ENCODE data around the gene ZNF385D. TPM values are rescaled to one million over a fixed set of nuclear protein-coding genes. Genes with fewer than 3 reads are reported as not detected.

ZNF385D gene
- total RNA-seq, 1 donor from 2014 or later = 0.43 TPM

DNA sequence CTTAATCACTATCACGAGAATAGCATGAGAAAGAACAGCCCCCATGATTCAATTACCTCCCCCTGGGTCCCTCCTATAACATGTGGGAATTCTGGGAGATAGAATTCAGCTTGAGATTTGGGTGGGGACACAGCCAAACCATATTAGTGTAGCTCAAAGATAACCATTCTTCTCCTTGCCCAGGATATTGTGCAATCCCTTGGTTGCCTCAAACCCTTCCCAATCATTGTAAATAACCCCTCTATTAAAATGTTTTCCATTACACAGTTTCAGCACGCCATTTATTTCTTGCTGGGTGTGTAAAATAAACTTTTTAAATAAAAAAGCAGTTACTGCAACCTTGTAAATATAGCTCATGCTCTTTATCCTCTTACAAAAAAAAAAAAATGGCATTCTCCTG is 47.7 kb downstream of the ZNF385D start:
- Mint-ChIP-seq H3K9me3 (ENCODE audit: unreplicated experiment) (peaks cover 5% of the 10 kb centered on the region), H3K4me3 (ENCODE audit: unreplicated experiment) (no peak overlapping the region), H3K27ac (ENCODE audit: unreplicated experiment) (no peak overlapping the region), H3K36me3 (ENCODE audit: unreplicated experiment) (no peaks in the 10 kb centered on the region), H3K27me3 (ENCODE audit: unreplicated experiment) (peaks cover 6% of the 10 kb centered on the region), H3K4me1 (ENCODE audit: unreplicated experiment) (no peaks in the 10 kb centered on the region)
- TF ChIP-seq, protein P1, sequence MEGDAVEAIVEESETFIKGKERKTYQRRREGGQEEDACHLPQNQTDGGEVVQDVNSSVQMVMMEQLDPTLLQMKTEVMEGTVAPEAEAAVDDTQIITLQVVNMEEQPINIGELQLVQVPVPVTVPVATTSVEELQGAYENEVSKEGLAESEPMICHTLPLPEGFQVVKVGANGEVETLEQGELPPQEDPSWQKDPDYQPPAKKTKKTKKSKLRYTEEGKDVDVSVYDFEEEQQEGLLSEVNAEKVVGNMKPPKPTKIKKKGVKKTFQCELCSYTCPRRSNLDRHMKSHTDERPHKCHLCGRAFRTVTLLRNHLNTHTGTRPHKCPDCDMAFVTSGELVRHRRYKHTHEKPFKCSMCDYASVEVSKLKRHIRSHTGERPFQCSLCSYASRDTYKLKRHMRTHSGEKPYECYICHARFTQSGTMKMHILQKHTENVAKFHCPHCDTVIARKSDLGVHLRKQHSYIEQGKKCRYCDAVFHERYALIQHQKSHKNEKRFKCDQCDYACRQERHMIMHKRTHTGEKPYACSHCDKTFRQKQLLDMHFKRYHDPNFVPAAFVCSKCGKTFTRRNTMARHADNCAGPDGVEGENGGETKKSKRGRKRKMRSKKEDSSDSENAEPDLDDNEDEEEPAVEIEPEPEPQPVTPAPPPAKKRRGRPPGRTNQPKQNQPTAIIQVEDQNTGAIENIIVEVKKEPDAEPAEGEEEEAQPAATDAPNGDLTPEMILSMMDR (IDR thresholded peaks at IDR 0.05) = no peak
- DNase-seq (ENCODE audit: extremely low spot score, unreplicated experiment) = no peak

DNA sequence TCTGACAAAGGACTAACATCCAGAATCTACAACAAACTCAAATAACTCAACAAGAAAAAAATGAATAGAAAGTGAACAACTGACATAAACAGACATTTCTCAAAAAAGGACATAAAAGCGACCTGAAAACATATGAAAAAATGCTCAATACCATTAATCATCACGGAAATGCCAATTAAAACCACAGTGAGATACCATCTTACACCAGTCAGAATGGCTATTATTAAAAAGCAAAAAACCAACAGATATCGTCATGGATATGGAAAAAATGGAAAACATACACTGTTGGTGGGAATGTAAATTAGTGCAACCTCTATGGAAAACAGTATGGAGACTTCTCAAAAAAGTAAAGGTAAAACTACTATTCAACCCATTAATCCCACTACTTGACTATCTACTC is 53.3 kb downstream of the ZNF385D start:
- DNase-seq (ENCODE audit: extremely low spot score, unreplicated experiment) = no peak
- Mint-ChIP-seq H3K4me1 (ENCODE audit: unreplicated experiment) (no peaks in the 10 kb centered on the region), H3K9me3 (ENCODE audit: unreplicated experiment) (peaks cover 2% of the 10 kb centered on the region), H3K27me3 (ENCODE audit: unreplicated experiment) (peaks cover 2% of the 10 kb centered on the region), H3K4me3 (ENCODE audit: unreplicated experiment) (no peak overlapping the region), H3K27ac (ENCODE audit: unreplicated experiment) (no peak overlapping the region), H3K36me3 (ENCODE audit: unreplicated experiment) (no peaks in the 10 kb centered on the region)
- TF ChIP-seq, protein P1 (IDR thresholded peaks at IDR 0.05) = no peak

- H3K4me1 Mint-ChIP-seq (ENCODE audit: unreplicated experiment) = no peaks in the 10 kb centered on the region
- TF ChIP-seq, protein P1 (IDR thresholded peaks at IDR 0.05) = no peak
- H3K4me3 Mint-ChIP-seq (ENCODE audit: unreplicated experiment) = no peak overlapping the region
- H3K27ac Mint-ChIP-seq (ENCODE audit: unreplicated experiment) = no peak overlapping the region
- no peaks in the 10 kb centered on the region for H3K36me3 Mint-ChIP-seq (ENCODE audit: unreplicated experiment)
- H3K9me3 Mint-ChIP-seq (ENCODE audit: unreplicated experiment) = no peaks in the 10 kb centered on the region
- peaks cover 2% of the 10 kb centered on the region for H3K27me3 Mint-ChIP-seq (ENCODE audit: unreplicated experiment)
- no peak for DNase-seq (ENCODE audit: extremely low spot score, unreplicated experiment)
Observed at GRCh38 chr3:21694506-21694905, 56.5 kb downstream of the ZNF385D start.

DNA sequence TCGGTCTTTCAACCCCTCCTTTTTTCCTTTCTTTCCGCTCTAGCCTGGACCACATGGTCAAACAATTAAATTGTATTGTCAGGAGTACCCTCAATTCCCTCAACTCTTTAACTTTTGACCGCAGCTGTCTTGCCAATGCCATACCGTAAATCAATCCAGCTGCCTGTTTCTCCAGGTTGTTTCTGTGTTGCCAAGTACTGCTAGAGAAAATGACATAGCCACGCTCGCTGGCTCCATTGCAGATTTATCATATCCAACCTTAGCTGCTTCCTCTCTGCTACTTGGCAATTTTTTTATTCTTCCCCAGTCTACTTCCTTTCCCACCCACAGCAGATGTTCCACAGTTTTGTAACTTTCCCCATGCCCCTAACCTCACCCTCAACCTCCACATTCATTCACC is 60.0 kb downstream of the ZNF385D start:
- H3K4me1 Mint-ChIP-seq (ENCODE audit: unreplicated experiment) = no peaks in the 10 kb centered on the region
- no peak for DNase-seq (ENCODE audit: extremely low spot score, unreplicated experiment)
- H3K27ac Mint-ChIP-seq (ENCODE audit: unreplicated experiment) = no peak overlapping the region
- no peak overlapping the region for H3K4me3 Mint-ChIP-seq (ENCODE audit: unreplicated experiment)
- H3K27me3 Mint-ChIP-seq (ENCODE audit: unreplicated experiment) = no peaks in the 10 kb centered on the region
- H3K36me3 Mint-ChIP-seq (ENCODE audit: unreplicated experiment) = no peaks in the 10 kb centered on the region
- TF ChIP-seq, protein P1 (IDR thresholded peaks at IDR 0.05) = no peak
- no peaks in the 10 kb centered on the region for H3K9me3 Mint-ChIP-seq (ENCODE audit: unreplicated experiment)

DNA sequence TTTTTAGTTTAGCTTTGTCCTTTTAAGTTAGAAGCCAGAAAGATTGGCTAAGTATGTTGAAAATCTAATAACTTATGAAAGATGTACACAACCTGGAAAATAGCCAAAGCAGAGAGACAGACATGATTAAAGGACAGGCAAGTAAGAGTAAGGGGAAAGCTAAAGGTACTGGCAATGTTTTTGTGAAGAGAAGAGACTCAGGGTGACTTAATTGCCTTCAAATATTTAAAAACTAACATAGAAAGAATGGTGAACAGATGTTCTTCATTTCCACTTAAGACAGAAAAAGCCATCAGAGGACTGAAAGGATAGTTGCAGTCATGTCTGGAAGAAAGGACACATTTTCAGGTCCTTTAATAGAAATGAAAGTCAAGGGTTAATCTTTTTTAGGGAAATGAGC is 68.8 kb downstream of the ZNF385D start:
- H3K27ac Mint-ChIP-seq (ENCODE audit: unreplicated experiment) = no peak overlapping the region
- peaks cover 5% of the 10 kb centered on the region for H3K4me1 Mint-ChIP-seq (ENCODE audit: unreplicated experiment)
- DNase-seq (ENCODE audit: extremely low spot score, unreplicated experiment) = no peak
- H3K27me3 Mint-ChIP-seq (ENCODE audit: unreplicated experiment) = peaks cover 3% of the 10 kb centered on the region
- TF ChIP-seq, protein P1 (IDR thresholded peaks at IDR 0.05) = no peak
- H3K36me3 Mint-ChIP-seq (ENCODE audit: unreplicated experiment) = no peaks in the 10 kb centered on the region
- H3K9me3 Mint-ChIP-seq (ENCODE audit: unreplicated experiment) = no peaks in the 10 kb centered on the region
- H3K4me3 Mint-ChIP-seq (ENCODE audit: unreplicated experiment) = no peak overlapping the region

All from osteocyte (in vitro differentiated cells).